Measurements from ENCODE around the gene CDH8.
"Not testable (repeated sequence)": the region's sequence is repeated elsewhere in the genome, so short reads cannot be mapped to it uniquely, and the experiment has no call there.

Gene CDH8

GRCh38 chr16:61713787-61714186 is 322.5 kb downstream of the CDH8 start:
- no peak for DNase-seq
- H3K27me3 ChIP-seq (ENCODE audit: insufficient read depth, low read depth, severe bottlenecking) = peaks cover 11% of the 10 kb centered on the region
- H3K4me3 ChIP-seq (ENCODE audit: low read depth, low read length) = no peak overlapping the region
- no peaks in the 10 kb centered on the region for H3K9me3 ChIP-seq (ENCODE audit: severe bottlenecking)
- H3K36me3 ChIP-seq = no peaks in the 10 kb centered on the region
- TF ChIP-seq, protein P1, sequence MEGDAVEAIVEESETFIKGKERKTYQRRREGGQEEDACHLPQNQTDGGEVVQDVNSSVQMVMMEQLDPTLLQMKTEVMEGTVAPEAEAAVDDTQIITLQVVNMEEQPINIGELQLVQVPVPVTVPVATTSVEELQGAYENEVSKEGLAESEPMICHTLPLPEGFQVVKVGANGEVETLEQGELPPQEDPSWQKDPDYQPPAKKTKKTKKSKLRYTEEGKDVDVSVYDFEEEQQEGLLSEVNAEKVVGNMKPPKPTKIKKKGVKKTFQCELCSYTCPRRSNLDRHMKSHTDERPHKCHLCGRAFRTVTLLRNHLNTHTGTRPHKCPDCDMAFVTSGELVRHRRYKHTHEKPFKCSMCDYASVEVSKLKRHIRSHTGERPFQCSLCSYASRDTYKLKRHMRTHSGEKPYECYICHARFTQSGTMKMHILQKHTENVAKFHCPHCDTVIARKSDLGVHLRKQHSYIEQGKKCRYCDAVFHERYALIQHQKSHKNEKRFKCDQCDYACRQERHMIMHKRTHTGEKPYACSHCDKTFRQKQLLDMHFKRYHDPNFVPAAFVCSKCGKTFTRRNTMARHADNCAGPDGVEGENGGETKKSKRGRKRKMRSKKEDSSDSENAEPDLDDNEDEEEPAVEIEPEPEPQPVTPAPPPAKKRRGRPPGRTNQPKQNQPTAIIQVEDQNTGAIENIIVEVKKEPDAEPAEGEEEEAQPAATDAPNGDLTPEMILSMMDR (IDR thresholded peaks at IDR 0.05; ENCODE audit: low read depth, low read length) = no peak
- H3K27ac ChIP-seq = no peak overlapping the region

DNA sequence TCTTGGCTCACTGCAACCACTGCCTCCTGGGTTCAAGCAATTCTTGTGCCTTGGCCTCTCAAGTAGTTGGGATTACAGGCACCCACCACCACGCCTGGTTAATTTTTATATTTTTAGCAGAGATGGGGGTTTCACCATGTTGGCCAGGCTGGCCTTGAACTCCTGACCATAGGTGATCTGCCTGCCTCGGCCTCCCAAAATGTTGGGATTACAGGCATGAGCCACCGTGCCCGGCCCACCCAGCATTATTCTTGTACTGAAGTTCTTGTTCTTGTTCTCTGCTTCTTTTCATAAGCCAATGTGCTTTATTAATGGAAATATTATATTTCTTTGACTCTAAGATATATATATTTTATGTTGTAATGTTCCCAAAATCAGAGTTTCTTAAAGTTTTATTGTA is 336.6 kb downstream of the CDH8 start:
- not testable (repeated sequence) for H3K27ac ChIP-seq; DNase-seq; H3K9me3 ChIP-seq (ENCODE audit: severe bottlenecking); H3K4me3 ChIP-seq (ENCODE audit: low read depth, low read length); H3K36me3 ChIP-seq
- H3K27me3 ChIP-seq (ENCODE audit: insufficient read depth, low read depth, severe bottlenecking) = peaks cover 15% of the 10 kb centered on the region

DNA sequence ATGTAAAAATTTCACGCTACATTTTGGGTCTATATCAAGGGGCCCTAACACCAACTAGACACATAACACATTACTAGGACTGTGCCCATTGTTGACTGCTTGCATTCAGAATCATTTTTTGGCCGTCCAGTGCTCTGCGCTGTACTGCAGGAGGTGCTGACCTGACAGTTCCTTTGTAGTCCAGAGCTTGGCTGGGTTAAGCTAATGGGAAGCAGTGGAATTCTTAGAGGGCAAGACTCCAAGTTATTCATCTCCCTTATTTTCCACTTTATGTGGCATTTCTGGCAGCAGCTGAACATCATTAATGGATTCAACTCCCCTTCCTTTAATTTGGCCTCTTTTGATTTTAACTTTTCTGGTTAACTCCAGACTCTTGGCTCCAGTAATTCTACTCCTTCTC is 351.7 kb downstream of the CDH8 start:
- no peaks in the 10 kb centered on the region for H3K9me3 ChIP-seq (ENCODE audit: severe bottlenecking)
- H3K27ac ChIP-seq = no peak overlapping the region
- no peak overlapping the region for H3K4me3 ChIP-seq (ENCODE audit: low read depth, low read length)
- TF ChIP-seq, protein P1 (IDR thresholded peaks at IDR 0.05; ENCODE audit: low read depth, low read length) = no peak
- H3K36me3 ChIP-seq = no peaks in the 10 kb centered on the region
- no peak for DNase-seq
- H3K27me3 ChIP-seq (ENCODE audit: insufficient read depth, low read depth, severe bottlenecking) = peaks cover 6% of the 10 kb centered on the region

DNA sequence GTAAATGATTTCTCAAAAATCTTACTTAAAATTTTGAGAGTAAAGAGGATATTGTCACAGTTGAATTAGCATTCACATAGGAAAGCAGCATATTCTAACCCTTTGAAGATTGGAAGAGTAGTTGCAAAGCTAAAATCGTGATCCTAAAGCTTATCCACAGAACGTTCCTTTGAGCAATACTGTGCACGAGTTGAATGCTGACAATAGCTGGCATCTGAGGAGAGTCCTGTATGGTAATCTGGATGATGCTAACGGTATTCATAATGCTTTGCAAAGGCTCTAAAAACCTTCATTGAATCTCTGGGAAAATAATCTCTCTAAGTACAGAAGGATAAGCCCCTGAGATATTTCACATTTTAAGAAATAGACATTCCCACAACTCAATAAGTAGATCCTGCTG is 354.6 kb downstream of the CDH8 start:
- no peaks in the 10 kb centered on the region for H3K9me3 ChIP-seq (ENCODE audit: severe bottlenecking)

GRCh38 chr16:61681124-61681523 is 355.1 kb downstream of the CDH8 start:
- no peaks in the 10 kb centered on the region for H3K9me3 ChIP-seq (ENCODE audit: severe bottlenecking)
- peaks cover 8% of the 10 kb centered on the region for H3K27me3 ChIP-seq (ENCODE audit: insufficient read depth, low read depth, severe bottlenecking)
- H3K4me3 ChIP-seq (ENCODE audit: low read depth, low read length) = no peak overlapping the region
- no peaks in the 10 kb centered on the region for H3K36me3 ChIP-seq
- DNase-seq = no peak
- TF ChIP-seq, protein P1 (IDR thresholded peaks at IDR 0.05; ENCODE audit: low read depth, low read length) = no peak
- no peak overlapping the region for H3K27ac ChIP-seq

More for the DNA sequence above, 354.6 kb downstream of the CDH8 start:
- Histone ChIP-seq H3K27me3 (ENCODE audit: insufficient read depth, low read depth, severe bottlenecking) (peaks cover 9% of the 10 kb centered on the region), H3K36me3 (no peaks in the 10 kb centered on the region), H3K4me3 (ENCODE audit: low read depth, low read length) (no peak overlapping the region), H3K27ac (no peak overlapping the region)
- TF ChIP-seq, protein P1 (IDR thresholded peaks at IDR 0.05; ENCODE audit: low read depth, low read length) = no peak
- no peak for DNase-seq

DNA sequence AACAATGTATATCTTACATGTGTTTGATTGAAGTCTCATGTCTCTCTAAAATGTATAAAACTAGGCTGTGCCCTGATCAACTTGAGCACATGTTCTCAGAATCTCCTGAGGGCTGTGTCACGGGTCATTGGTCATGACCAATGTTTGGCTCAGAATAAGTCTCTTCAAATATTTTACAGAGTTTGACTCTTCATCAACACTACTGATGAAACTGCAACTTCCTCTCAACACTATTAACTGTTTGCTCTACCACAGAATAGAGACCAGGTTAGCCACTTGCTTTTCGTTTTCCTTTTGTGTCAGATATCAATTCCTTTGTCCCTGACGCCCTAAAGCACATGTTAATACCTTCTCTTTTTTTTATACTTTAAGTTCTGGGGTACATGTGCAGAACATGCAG is 358.1 kb downstream of the CDH8 start:
- H3K4me3 ChIP-seq (ENCODE audit: low read depth, low read length) = no peak overlapping the region
- H3K27ac ChIP-seq = no peak overlapping the region
- H3K27me3 ChIP-seq (ENCODE audit: insufficient read depth, low read depth, severe bottlenecking) = peaks cover 8% of the 10 kb centered on the region
- no peak for DNase-seq
- no peaks in the 10 kb centered on the region for H3K9me3 ChIP-seq (ENCODE audit: severe bottlenecking)
- H3K36me3 ChIP-seq = no peaks in the 10 kb centered on the region
- TF ChIP-seq, protein P1 (IDR thresholded peaks at IDR 0.05; ENCODE audit: low read depth, low read length) = no peak
